Naive thymus-derived CD4-positive, alpha-beta T cell (primary cell): ENCODE results near the gene GRB10. TPM values are rescaled to one million over a fixed set of nuclear protein-coding genes. Genes with fewer than 3 reads are reported as not detected.

Experiments
- ATAC-seq: fragments of 150-1000 bp; cut with Tn5 transposase; 2 replicates; pipeline ENCODE4 v1.10.0; 2021; ENCODE audit warnings: mild to moderate bottlenecking, moderate library complexity
- CTCF ChIA-PET: fragments of 350-600 bp; sonication (Branson Sonifier 250); formaldehyde crosslinking; loops from one replicate; lab custom pipeline; 2021; ENCODE audit warnings: antibody characterized with exemption; lab: Charles Lee
- POLR2A ChIA-PET: fragments of 350-600 bp; sonication (Branson Sonifier 250); formaldehyde crosslinking; loops from one replicate; lab custom pipeline; 2021; ENCODE audit warnings: antibody characterized with exemption, inconsistent platforms; lab: Charles Lee
- DNase-seq, 9 donors: peaks; one replicate each; pipeline versions ENCODE4 v3.0.0 to v3.0.0-alpha.2; 2020 to 2022; ENCODE audit warnings: mixed read lengths in 1 of 9
- H3K27ac ChIP-seq: one replicate; pipeline ENCODE4 v1.7.0; 2013; ENCODE audit warnings: mild to moderate bottlenecking, low read depth, low read length, moderate library complexity
- H3K27me3 ChIP-seq, 2 donors: one replicate each; pipeline ENCODE4 v1.7.0; 2013; ENCODE audit warnings: low read length in 2 of 2, mild to moderate bottlenecking in 2 of 2, moderate library complexity in 2 of 2; ENCODE audit not compliant: control insufficient read depth in 2 of 2, insufficient read depth in 2 of 2
- H3K36me3 ChIP-seq, 3 experiments: 1 replicate in 2 of 3; 2 replicates in 1 of 3; pipeline ENCODE4 v1.7.0; 2013; ENCODE audit warnings: low read length in 3 of 3, mild to moderate bottlenecking in 3 of 3, moderate library complexity in 1 of 3; ENCODE audit not compliant: insufficient read depth in 3 of 3, control insufficient read depth in 2 of 3
- H3K4me1 ChIP-seq, 2 donors: one replicate each; pipeline ENCODE4 v1.7.0; 2013; ENCODE audit warnings: low read length in 2 of 2, mild to moderate bottlenecking in 2 of 2, moderate library complexity in 1 of 2; ENCODE audit not compliant: control insufficient read depth in 2 of 2, insufficient read depth in 2 of 2
- H3K4me3 ChIP-seq: 2 replicates; pipeline ENCODE4 v1.7.0; 2013; ENCODE audit warnings: mild to moderate bottlenecking, low read length
- H3K9me3 ChIP-seq, 3 experiments: 1 replicate in 2 of 3; 2 replicates in 1 of 3; pipeline ENCODE4 v1.7.0; 2013; ENCODE audit warnings: low read length in 3 of 3; ENCODE audit not compliant: control insufficient read depth in 2 of 3
- H3K27ac Mint-ChIP-seq, 9 donors: one replicate each; pipeline ENCODE4 v1.8.0; 2020 to 2022; ENCODE audit warnings: mixed read lengths in 9 of 9, mild to moderate bottlenecking in 8 of 9, moderate library complexity in 5 of 9, inconsistent platforms in 2 of 9
- H3K27me3 Mint-ChIP-seq, 5 donors: one replicate each; pipeline ENCODE4 v1.8.0; 2021 to 2022; ENCODE audit warnings: mixed read lengths in 5 of 5, mild to moderate bottlenecking in 1 of 5
- H3K36me3 Mint-ChIP-seq, 5 donors: one replicate each; pipeline ENCODE4 v1.8.0; 2020 to 2022; ENCODE audit warnings: mixed read lengths in 5 of 5, mild to moderate bottlenecking in 3 of 5, inconsistent platforms in 1 of 5
- H3K4me1 Mint-ChIP-seq, 7 donors: one replicate each; pipeline ENCODE4 v1.8.0; 2020 to 2022; ENCODE audit warnings: mixed read lengths in 7 of 7, mild to moderate bottlenecking in 3 of 7, inconsistent platforms in 1 of 7
- H3K4me3 Mint-ChIP-seq, 10 donors: one replicate each; pipeline ENCODE4 v1.8.0; 2020 to 2022; ENCODE audit warnings: mild to moderate bottlenecking in 10 of 10, mixed read lengths in 10 of 10, moderate library complexity in 6 of 10, inconsistent platforms in 2 of 10
- H3K9me3 Mint-ChIP-seq, 11 donors: one replicate each; pipeline ENCODE4 v1.8.0; 2020 to 2022; ENCODE audit warnings: mixed read lengths in 11 of 11, mild to moderate bottlenecking in 4 of 11, inconsistent platforms in 1 of 11, moderate library complexity in 1 of 11
- intact Hi-C, 2 donors: fragments of 100-400 bp; cut with micrococcal nuclease; formaldehyde crosslinking; loops; one replicate each; pipeline ENCODE4 v1.15.1; 2023
- polyA plus RNA-seq, 2 donors: library from polyadenylated mRNA; unstranded; fragments of 300-500 nt; fragmentation: Illumina TruSeq; gene quantifications; one replicate each; pipeline ENCODE4 v1.2.3, GENCODE V29; 2021
- total RNA-seq, 6 experiments: library from RNA in 5 of 6; stranded (reverse) in 5 of 6; gene quantifications; 1 replicate in 5 of 6; 2 replicates in 1 of 6; pipeline ENCODE4 v1.2.3 and lab custom pipeline; 2021 to 2026

GRB10 gene
- total and polyA plus RNA-seq, 7 experiments from 2014 or later, result 2.6 to 10.6 (median 6.2) TPM

- H3K9me3 ChIP-seq, result no peaks in the 10 kb centered on the region
- DNase-seq, result no peak
- POLR2A ChIA-PET, result no interaction called here
- intact Hi-C loops, result no loop called here
- Mint-ChIP-seq H3K27ac (peak overlapping the region in 1 of 9 donors; percentile 4), H3K36me3 (peaks cover 0 to 4% (median 0%) of the 10 kb centered on the region in 5 donors), H3K27me3 (peaks cover 0 to 3% (median 0%) of the 10 kb centered on the region in 5 donors), H3K4me1 (peaks cover 0 to 29% (median 21%) of the 10 kb centered on the region in 7 donors), H3K9me3 (no peaks in the 10 kb centered on the region), H3K4me3 (no peak overlapping the region)
- H3K4me3 ChIP-seq, result no peak overlapping the region
- CTCF ChIA-PET, result interaction anchor here (0.6 kb wide), 1 partner anchor 143 kb away, joined by 3 read pairs; no protein-coding TSS in a partner anchor
- peaks cover 0 to 3% of the 10 kb centered on the region in 2 donors for H3K4me1 ChIP-seq
- H3K27me3 ChIP-seq, result no peaks in the 10 kb centered on the region
- peak; percentile 45 for ATAC-seq
- no peaks in the 10 kb centered on the region for H3K36me3 ChIP-seq
- H3K27ac ChIP-seq, result no peak overlapping the region
Measured at GRCh38 chr7:50723173-50723572, 59.5 kb downstream of the GRB10 start.

DNA sequence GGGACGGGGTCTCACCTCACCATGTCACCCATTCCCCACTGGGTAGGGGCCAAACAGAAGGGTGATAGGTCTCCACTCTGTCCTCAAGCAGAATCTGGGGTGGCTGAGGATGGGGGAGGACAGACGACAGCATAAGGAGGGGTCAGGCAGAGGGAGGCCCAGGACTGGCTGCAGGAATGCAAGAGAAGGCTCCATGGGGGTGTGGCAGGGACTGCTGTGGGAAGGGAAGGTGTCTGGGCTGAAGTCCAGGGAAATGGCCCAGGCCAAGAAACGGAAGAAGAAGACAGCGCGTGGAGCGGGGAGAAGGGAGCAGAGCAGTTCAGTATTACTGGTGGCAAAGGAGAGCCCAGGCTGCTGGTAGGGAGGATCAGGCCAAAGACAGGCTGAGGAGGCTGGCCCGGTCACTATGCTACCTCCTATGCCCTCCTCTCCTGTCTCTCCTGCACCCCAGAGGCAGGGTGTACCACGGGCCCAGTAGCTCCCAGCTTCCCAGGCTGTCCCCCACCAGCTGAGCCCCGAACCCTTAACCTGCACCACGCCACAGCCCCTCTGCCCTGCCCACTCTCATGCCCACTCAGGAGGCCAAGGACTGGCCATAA is 60.9 kb downstream of the GRB10 start:
- Histone ChIP-seq H3K4me3 (no peak overlapping the region), H3K36me3 (no peaks in the 10 kb centered on the region), H3K27me3 (no peaks in the 10 kb centered on the region), H3K4me1 (peaks cover 0 to 3% of the 10 kb centered on the region in 2 donors), H3K9me3 (no peaks in the 10 kb centered on the region), H3K27ac (no peak overlapping the region)
- peaks cover 0 to under 1% (median 0%) of the 10 kb centered on the region in 5 donors for H3K27me3 Mint-ChIP-seq
- no peaks in the 10 kb centered on the region for H3K9me3 Mint-ChIP-seq
- no peak overlapping the region for H3K4me3 Mint-ChIP-seq
- H3K36me3 Mint-ChIP-seq, result no peaks in the 10 kb centered on the region
- DNase-seq, result no peak
- intact Hi-C loops, result no loop called here
- H3K27ac Mint-ChIP-seq, result peak overlapping the region in 1 of 9 donors; percentile 46
- ChIA-PET CTCF (no interaction called here), POLR2A (no interaction called here)
- peaks cover 0 to 27% (median 21%) of the 10 kb centered on the region in 7 donors for H3K4me1 Mint-ChIP-seq
- ATAC-seq, result peak; percentile 15

DNA sequence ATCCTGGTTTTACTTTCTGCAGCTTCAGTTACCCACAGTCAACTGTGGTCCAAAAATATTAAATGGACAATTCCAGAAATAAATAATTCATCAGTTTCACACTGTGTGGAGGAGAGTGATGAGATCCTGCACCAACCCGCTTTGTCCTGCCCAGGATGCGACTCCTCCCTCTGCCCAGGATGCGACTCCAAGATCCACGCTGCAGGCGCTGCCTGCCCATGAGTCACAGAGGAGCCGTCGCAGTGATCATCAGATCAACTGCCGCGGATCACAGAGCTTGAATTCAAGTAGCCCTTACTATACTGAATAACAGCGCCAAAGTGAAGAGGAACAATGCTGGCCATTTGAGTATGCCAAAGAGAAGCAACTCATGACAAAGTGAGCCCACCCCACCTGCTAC is 61.5 kb downstream of the GRB10 start:
- ChIA-PET POLR2A (no interaction called here), CTCF (no interaction called here)
- no peak overlapping the region for H3K27ac ChIP-seq
- peaks cover 0 to 3% of the 10 kb centered on the region in 2 donors for H3K4me1 ChIP-seq
- no peaks in the 10 kb centered on the region for H3K36me3 Mint-ChIP-seq
- H3K27ac Mint-ChIP-seq, result no peak overlapping the region
- H3K4me3 ChIP-seq, result no peak overlapping the region
- DNase-seq (no peak), ATAC-seq (no peak)
- H3K27me3 ChIP-seq, result no peaks in the 10 kb centered on the region
- H3K9me3 Mint-ChIP-seq, result no peaks in the 10 kb centered on the region
- no peaks in the 10 kb centered on the region for H3K27me3 Mint-ChIP-seq
- H3K4me3 Mint-ChIP-seq, result no peak overlapping the region
- intact Hi-C loops, result no loop called here
- H3K9me3 ChIP-seq, result no peaks in the 10 kb centered on the region
- H3K36me3 ChIP-seq, result no peaks in the 10 kb centered on the region
- peaks cover 0 to 26% (median 21%) of the 10 kb centered on the region in 7 donors for H3K4me1 Mint-ChIP-seq

- ChIA-PET POLR2A (interaction anchor here (1.0 kb wide), 1 partner anchor 19 kb away, joined by 6 read pairs; no protein-coding TSS in a partner anchor), CTCF (no interaction called here)
- Mint-ChIP-seq H3K9me3 (no peaks in the 10 kb centered on the region), H3K36me3 (no peaks in the 10 kb centered on the region), H3K27me3 (peaks cover 0 to 5% (median 0%) of the 10 kb centered on the region in 5 donors), H3K4me1 (peaks cover 0 to 25% (median 18%) of the 10 kb centered on the region in 7 donors), H3K27ac (no peak overlapping the region), H3K4me3 (no peak overlapping the region)
- Histone ChIP-seq H3K4me1 (peaks cover 0 to 3% of the 10 kb centered on the region in 2 donors), H3K9me3 (no peaks in the 10 kb centered on the region), H3K27me3 (no peaks in the 10 kb centered on the region), H3K4me3 (no peak overlapping the region), H3K36me3 (no peaks in the 10 kb centered on the region), H3K27ac (no peak overlapping the region)
- ATAC-seq, result no peak
- no peak for DNase-seq
- intact Hi-C loops, result no loop called here
Measured at GRCh38 chr7:50720295-50720694, 62.4 kb downstream of the GRB10 start.

GRCh38 chr7:50718876-50719275 is 63.8 kb downstream of the GRB10 start:
- H3K36me3 Mint-ChIP-seq, result no peaks in the 10 kb centered on the region
- POLR2A ChIA-PET, result no interaction called here

DNA sequence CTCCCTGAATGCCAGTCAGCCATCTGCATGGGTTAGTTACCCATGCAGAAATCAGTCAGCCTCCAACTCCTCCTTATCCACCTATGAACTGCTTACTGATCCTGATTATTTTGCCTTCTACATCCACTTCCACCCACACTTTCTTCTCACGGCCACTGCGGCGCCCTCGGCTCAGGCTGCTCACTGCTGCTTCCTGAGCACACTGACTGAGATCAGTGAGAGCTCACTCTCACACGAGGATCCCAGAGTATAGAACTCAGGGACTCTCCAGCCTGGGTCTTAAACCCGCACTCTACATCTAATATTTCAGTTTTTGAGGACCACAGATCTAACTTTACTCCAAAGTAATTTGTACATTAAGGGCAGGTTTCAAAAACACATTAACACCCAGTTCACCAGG is 64.4 kb downstream of the GRB10 start:
- DNase-seq, result no peak
- peaks cover 0 to 20% (median 14%) of the 10 kb centered on the region in 7 donors for H3K4me1 Mint-ChIP-seq
- H3K9me3 ChIP-seq, result no peaks in the 10 kb centered on the region
- H3K36me3 ChIP-seq, result no peaks in the 10 kb centered on the region
- peaks cover 0 to 3% (median 0%) of the 10 kb centered on the region in 11 donors for H3K9me3 Mint-ChIP-seq
- H3K4me3 ChIP-seq, result no peak overlapping the region
- peak overlapping the region in 1 of 10 donors; percentile 16 for H3K4me3 Mint-ChIP-seq
- no peaks in the 10 kb centered on the region for H3K36me3 Mint-ChIP-seq
- no peak overlapping the region for H3K27ac Mint-ChIP-seq
- no peaks in the 10 kb centered on the region for H3K27me3 ChIP-seq
- POLR2A ChIA-PET, result no interaction called here
- no peak overlapping the region for H3K27ac ChIP-seq
- no peak for ATAC-seq
- no peaks in the 10 kb centered on the region for H3K4me1 ChIP-seq
- CTCF ChIA-PET, result no interaction called here
- peaks cover 0 to 5% (median 2%) of the 10 kb centered on the region in 5 donors for H3K27me3 Mint-ChIP-seq
- intact Hi-C loops, result no loop called here

More at GRCh38 chr7:50718876-50719275, 63.8 kb downstream of the GRB10 start:
- H3K9me3 Mint-ChIP-seq, result peaks cover 0 to 2% (median 0%) of the 10 kb centered on the region in 11 donors
- Histone ChIP-seq H3K9me3 (no peaks in the 10 kb centered on the region), H3K4me3 (no peak overlapping the region), H3K4me1 (no peaks in the 10 kb centered on the region), H3K36me3 (no peaks in the 10 kb centered on the region), H3K27me3 (no peaks in the 10 kb centered on the region), H3K27ac (no peak overlapping the region)
- CTCF ChIA-PET, result no interaction called here
- H3K4me1 Mint-ChIP-seq, result peaks cover 0 to 18% (median 11%) of the 10 kb centered on the region in 7 donors
- no peak overlapping the region for H3K4me3 Mint-ChIP-seq
- no peak for ATAC-seq
- intact Hi-C loops, result no loop called here
- DNase-seq, result no peak
- H3K27me3 Mint-ChIP-seq, result peaks cover 0 to 5% (median 0%) of the 10 kb centered on the region in 5 donors
- no peak overlapping the region for H3K27ac Mint-ChIP-seq

- no peaks in the 10 kb centered on the region for H3K4me1 ChIP-seq
- intact Hi-C loops, result no loop called here
- Mint-ChIP-seq H3K36me3 (no peaks in the 10 kb centered on the region), H3K4me1 (peaks cover 0 to 24% (median 14%) of the 10 kb centered on the region in 7 donors), H3K27me3 (peaks cover 0 to 7% (median 3%) of the 10 kb centered on the region in 5 donors), H3K9me3 (peaks cover 0 to 3% (median 0%) of the 10 kb centered on the region in 11 donors), H3K27ac (no peak overlapping the region), H3K4me3 (no peak overlapping the region)
- H3K27ac ChIP-seq, result no peak overlapping the region
- H3K36me3 ChIP-seq, result no peaks in the 10 kb centered on the region
- ATAC-seq (no peak), DNase-seq (no peak)
- ChIA-PET POLR2A (no interaction called here), CTCF (no interaction called here)
- H3K9me3 ChIP-seq, result no peaks in the 10 kb centered on the region
- H3K4me3 ChIP-seq, result no peak overlapping the region
- no peaks in the 10 kb centered on the region for H3K27me3 ChIP-seq
Measured at GRCh38 chr7:50717181-50717580, 65.5 kb downstream of the GRB10 start.
